ENCODE results near the gene SLC17A7. TPM values are rescaled to one million over a fixed set of nuclear protein-coding genes. Genes with fewer than 3 reads are reported as not detected.

Gene SLC17A7
- total and polyA plus RNA-seq, 9 of the 15 experiments (the other 6 are each of a cell fraction or from before 2014, with no cell fraction given): 1.1 to 15.7 (median 2.4) TPM

GRCh38 chr19:49409441-49410029 lies 31.8 kb downstream of the SLC17A7 start (continued):
- 0 out of 2 replicates have a peak, but pooled peaks have one; percentile 29 for TF ChIP-seq ZNF12 (CRISPR knock-in tag; IDR thresholded peaks at IDR 0.05)
- TF ChIP-seq SAP30 (IDR thresholded peaks at IDR 0.05; ENCODE audit: borderline replicate concordance, insufficient read depth, low read depth, low read length, poor library complexity, severe bottlenecking): no peak
- TF ChIP-seq BACH1 (tag; IDR thresholded peaks at IDR 0.05): no peak
- TF ChIP-seq KDM2B (CRISPR knock-in tag; IDR thresholded peaks at IDR 0.05): no peak
- TF ChIP-seq, protein P1, sequence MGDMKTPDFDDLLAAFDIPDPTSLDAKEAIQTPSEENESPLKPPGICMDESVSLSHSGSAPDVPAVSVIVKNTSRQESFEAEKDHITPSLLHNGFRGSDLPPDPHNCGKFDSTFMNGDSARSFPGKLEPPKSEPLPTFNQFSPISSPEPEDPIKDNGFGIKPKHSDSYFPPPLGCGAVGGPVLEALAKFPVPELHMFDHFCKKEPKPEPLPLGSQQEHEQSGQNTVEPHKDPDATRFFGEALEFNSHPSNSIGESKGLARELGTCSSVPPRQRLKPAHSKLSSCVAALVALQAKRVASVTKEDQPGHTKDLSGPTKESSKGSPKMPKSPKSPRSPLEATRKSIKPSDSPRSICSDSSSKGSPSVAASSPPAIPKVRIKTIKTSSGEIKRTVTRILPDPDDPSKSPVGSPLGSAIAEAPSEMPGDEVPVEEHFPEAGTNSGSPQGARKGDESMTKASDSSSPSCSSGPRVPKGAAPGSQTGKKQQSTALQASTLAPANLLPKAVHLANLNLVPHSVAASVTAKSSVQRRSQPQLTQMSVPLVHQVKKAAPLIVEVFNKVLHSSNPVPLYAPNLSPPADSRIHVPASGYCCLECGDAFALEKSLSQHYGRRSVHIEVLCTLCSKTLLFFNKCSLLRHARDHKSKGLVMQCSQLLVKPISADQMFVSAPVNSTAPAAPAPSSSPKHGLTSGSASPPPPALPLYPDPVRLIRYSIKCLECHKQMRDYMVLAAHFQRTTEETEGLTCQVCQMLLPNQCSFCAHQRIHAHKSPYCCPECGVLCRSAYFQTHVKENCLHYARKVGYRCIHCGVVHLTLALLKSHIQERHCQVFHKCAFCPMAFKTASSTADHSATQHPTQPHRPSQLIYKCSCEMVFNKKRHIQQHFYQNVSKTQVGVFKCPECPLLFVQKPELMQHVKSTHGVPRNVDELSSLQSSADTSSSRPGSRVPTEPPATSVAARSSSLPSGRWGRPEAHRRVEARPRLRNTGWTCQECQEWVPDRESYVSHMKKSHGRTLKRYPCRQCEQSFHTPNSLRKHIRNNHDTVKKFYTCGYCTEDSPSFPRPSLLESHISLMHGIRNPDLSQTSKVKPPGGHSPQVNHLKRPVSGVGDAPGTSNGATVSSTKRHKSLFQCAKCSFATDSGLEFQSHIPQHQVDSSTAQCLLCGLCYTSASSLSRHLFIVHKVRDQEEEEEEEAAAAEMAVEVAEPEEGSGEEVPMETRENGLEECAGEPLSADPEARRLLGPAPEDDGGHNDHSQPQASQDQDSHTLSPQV (IDR thresholded peaks at IDR 0.05): peak; percentile 80
- TF ChIP-seq POU5F1 (IDR thresholded peaks at IDR 0.05; ENCODE audit: borderline replicate concordance, low read depth, low read length, partially characterized antibody): no peak
- TF ChIP-seq JUND (IDR thresholded peaks at IDR 0.05; ENCODE audit: borderline replicate concordance, low read depth, low read length): no peak
- TF ChIP-seq JUND (tag; IDR thresholded peaks at IDR 0.05; ENCODE audit: borderline replicate concordance, low read depth, low read length): peak; percentile 30; the same call in 1 of the 3 replicates
- peak; percentile 20; the same call in 1 of the 2 replicates for TF ChIP-seq CTBP1 (IDR thresholded peaks at IDR 0.05; ENCODE audit: borderline replicate concordance)
- no peak for TF ChIP-seq NR1H2 (CRISPR knock-in tag; IDR thresholded peaks at IDR 0.05)
- no peak for TF ChIP-seq TEAD1 (CRISPR knock-in tag; IDR thresholded peaks at IDR 0.05)
- peak in 1 of 2 experiments; percentile 20; a peak in 1 of 4 replicates for TF ChIP-seq HDAC1 (IDR thresholded peaks at IDR 0.05)
- no peak for TF ChIP-seq FOXP4 (CRISPR knock-in tag; IDR thresholded peaks at IDR 0.05; ENCODE audit: borderline replicate concordance)
- TF ChIP-seq ZNF436 (CRISPR knock-in tag; IDR thresholded peaks at IDR 0.05): no peak
- TF ChIP-seq ELF1 (tag; IDR thresholded peaks at IDR 0.05): peak; percentile 82
- TF ChIP-seq ZFX (CRISPR knock-in tag; IDR thresholded peaks at IDR 0.05): no peak
- no peak for TF ChIP-seq ATF7 (IDR thresholded peaks at IDR 0.05)
- 0 out of 2 replicates have a peak, but pooled peaks have one; percentile 76 for TF ChIP-seq ZNF175 (CRISPR knock-in tag; IDR thresholded peaks at IDR 0.05; ENCODE audit: low read depth)
- TF ChIP-seq ZNF780A (CRISPR knock-in tag; IDR thresholded peaks at IDR 0.05): no peak
- TF ChIP-seq, protein P2, sequence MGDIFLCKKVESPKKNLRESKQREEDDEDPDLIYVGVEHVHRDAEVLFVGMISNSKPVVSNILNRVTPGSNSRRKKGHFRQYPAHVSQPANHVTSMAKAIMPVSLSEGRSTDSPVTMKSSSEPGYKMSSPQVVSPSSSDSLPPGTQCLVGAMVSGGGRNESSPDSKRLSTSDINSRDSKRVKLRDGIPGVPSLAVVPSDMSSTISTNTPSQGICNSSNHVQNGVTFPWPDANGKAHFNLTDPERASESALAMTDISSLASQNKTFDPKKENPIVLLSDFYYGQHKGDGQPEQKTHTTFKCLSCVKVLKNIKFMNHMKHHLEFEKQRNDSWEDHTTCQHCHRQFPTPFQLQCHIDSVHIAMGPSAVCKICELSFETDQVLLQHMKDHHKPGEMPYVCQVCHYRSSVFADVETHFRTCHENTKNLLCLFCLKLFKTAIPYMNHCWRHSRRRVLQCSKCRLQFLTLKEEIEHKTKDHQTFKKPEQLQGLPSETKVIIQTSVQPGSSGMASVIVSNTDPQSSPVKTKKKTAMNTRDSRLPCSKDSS (IDR thresholded peaks at IDR 0.05; ENCODE audit: low read depth, partially characterized antibody): no peak
- TF ChIP-seq ZC3H4 (CRISPR knock-in tag; IDR thresholded peaks at IDR 0.05; ENCODE audit: borderline replicate concordance): no peak
